PC-9 (cell line): ENCODE results near the gene SPIB. TPM values are rescaled to one million over a fixed set of nuclear protein-coding genes. Genes with fewer than 3 reads are reported as not detected.

Source experiments
- BruUV-seq: library from RNA; stranded (reverse); fragments of 400-500 nt; replicated peaks from 2 replicates; lab custom pipeline; 2021; lab: Mats Ljungman, UMichigan
- CTCF ChIA-PET: fragments of 300-600 bp; sonication (Branson Sonifier 250); formaldehyde crosslinking; loops from one replicate; lab custom pipeline; 2022; ENCODE audit warnings: antibody characterized with exemption; lab: Charles Lee
- POLR2A ChIA-PET: fragments of 300-600 bp; sonication (Branson Sonifier 250); formaldehyde crosslinking; loops from one replicate; lab custom pipeline; 2022; ENCODE audit warnings: antibody characterized with exemption; ENCODE audit not compliant: unreplicated experiment; lab: Charles Lee
- DNase-seq, 2 experiments: peaks; one replicate each; pipeline versions ENCODE4 v3.0.0 to v3.0.0-alpha.2; 2015 to 2022; ENCODE audit warnings: mixed read lengths in 1 of 2
- H2AFZ ChIP-seq: fragments of 200-600 bp; sonication (generic); 2 replicates; pipeline ENCODE4 v1.8.1; 2017; ENCODE audit warnings: antibody characterized with exemption
- H3F3A ChIP-seq: fragments of 200-600 bp; sonication (generic); 2 replicates; pipeline ENCODE4 v1.8.1; 2017; ENCODE audit warnings: antibody characterized with exemption, mild to moderate bottlenecking, low read depth; ENCODE audit not compliant: insufficient read depth
- H3K27ac ChIP-seq: fragments of 200-600 bp; sonication (generic); 2 replicates; pipeline ENCODE4 v1.6.1; 2016; ENCODE audit warnings: mixed run types
- H3K27me3 ChIP-seq: fragments of 200-600 bp; sonication (generic); 2 replicates; pipeline ENCODE4 v1.6.1; 2016; ENCODE audit warnings: low read depth, mixed run types; ENCODE audit not compliant: insufficient read depth
- H3K36me3 ChIP-seq: fragments of 200-600 bp; sonication (generic); 2 replicates; pipeline ENCODE4 v1.6.1; 2016; ENCODE audit warnings: low read depth, mixed run types
- H3K4me1 ChIP-seq: fragments of 200-600 bp; sonication (generic); replicated peaks from 2 replicates; pipeline ENCODE4 v1.6.1; 2016; ENCODE audit warnings: mixed run types; ENCODE audit not compliant: insufficient read depth
- H3K4me2 ChIP-seq: fragments of 200-600 bp; sonication (generic); 2 replicates; pipeline ENCODE4 v1.6.1; 2017; ENCODE audit warnings: mixed run types
- H3K4me3 ChIP-seq: fragments of 200-600 bp; sonication (generic); 2 replicates; pipeline ENCODE4 v1.6.1; 2016; ENCODE audit warnings: mixed run types
- H3K79me2 ChIP-seq: fragments of 200-600 bp; sonication (generic); 2 replicates; pipeline ENCODE4 v1.6.1; 2017; ENCODE audit warnings: low read depth, mixed run types
- H3K9me2 ChIP-seq: fragments of 200-600 bp; sonication (generic); 2 replicates; pipeline ENCODE4 v1.8.1; 2017; ENCODE audit warnings: mild to moderate bottlenecking; ENCODE audit not compliant: insufficient read depth
- H3K9me3 ChIP-seq: fragments of 200-600 bp; sonication (generic); 2 replicates; pipeline ENCODE4 v1.8.1; 2016; ENCODE audit warnings: low read depth; ENCODE audit not compliant: insufficient read depth
- H4K20me1 ChIP-seq: fragments of 200-600 bp; sonication (generic); 2 replicates; pipeline ENCODE4 v1.8.1; 2017; ENCODE audit not compliant: insufficient read depth
- CTCF ChIP-seq: fragments of 200-600 bp; sonication (generic); conservative IDR thresholded peaks from 2 replicates; pipeline ENCODE4 v1.6.1; 2017; ENCODE audit warnings: mixed run types, antibody characterized with exemption, mild to moderate bottlenecking, moderate library complexity
- EZH2 ChIP-seq: fragments of 200-600 bp; sonication (generic); IDR thresholded peaks from 2 replicates; pipeline ENCODE4 v1.8.0; 2017; ENCODE audit warnings: antibody characterized with exemption, low read depth
- intact Hi-C: fragments of 100-400 bp; cut with micrococcal nuclease; formaldehyde crosslinking; loops from one replicate; pipeline ENCODE4 v1.10.0; 2022; ENCODE audit not compliant: unreplicated experiment
- total RNA-seq: library from RNA; stranded (reverse); gene quantifications from 2 replicates; pipeline ENCODE4 v1.2.3, GENCODE V29; 2021

SPIB gene
- total RNA-seq, 1 experiment from 2014 or later, result not detected

DNA sequence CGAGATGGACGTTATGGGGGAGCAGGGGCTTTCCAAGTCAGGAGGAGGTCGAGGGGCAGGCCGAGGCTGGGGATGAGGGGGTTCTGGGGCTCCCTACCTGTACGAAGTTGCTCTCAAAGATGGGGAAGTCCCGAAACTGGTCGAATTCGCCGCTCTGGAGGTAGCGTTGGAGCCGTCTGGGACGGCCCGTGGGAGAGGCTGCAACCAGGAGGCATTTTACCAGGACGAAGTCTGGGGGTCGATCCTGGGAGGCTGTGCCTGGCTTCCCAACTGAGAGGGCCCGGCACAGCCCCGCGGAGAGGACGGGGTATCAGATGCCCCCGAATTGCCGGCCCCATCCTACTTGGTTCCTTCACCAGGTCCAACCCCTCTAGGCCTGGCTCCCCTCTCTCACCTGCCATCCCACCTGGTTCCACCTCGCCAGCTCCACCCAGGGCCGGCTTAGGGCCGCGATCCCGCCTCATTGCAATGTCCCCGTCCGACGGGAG lies 57.0 kb downstream of the SPIB start:
- Histone ChIP-seq H3K4me3 (no peak overlapping the region), H3K9me2 (no peaks in the 10 kb centered on the region), H4K20me1 (peaks cover 27% of the 10 kb centered on the region), H3K79me2 (peaks cover 27% of the 10 kb centered on the region), H2AFZ (no peak overlapping the region), H3K27ac (no peak overlapping the region), H3K4me2 (no peak overlapping the region), H3K4me1 (peaks cover 8% of the 10 kb centered on the region), H3K27me3 (no peaks in the 10 kb centered on the region), H3F3A (peaks cover 22% of the 10 kb centered on the region), H3K9me3 (no peaks in the 10 kb centered on the region), H3K36me3 (no peaks in the 10 kb centered on the region)
- no TSS peak for BruUV-seq
- TF ChIP-seq CTCF (no peak), EZH2 (no peak)
- intact Hi-C loops, result loop anchor here (1.0 to 5.0 kb wide), 2 partner anchors 36 to 108 kb away; partner anchors contain the start of genes JOSD2 and NAPSA
- no peak for DNase-seq
- ChIA-PET POLR2A (interaction anchor here (0.8 kb wide), 1 partner anchor 473 kb away, joined by 17 read pairs; no protein-coding TSS in a partner anchor), CTCF (interaction anchor here (0.6 kb wide), 1 partner anchor 468 kb away, joined by 3 read pairs; no protein-coding TSS in a partner anchor)

DNA sequence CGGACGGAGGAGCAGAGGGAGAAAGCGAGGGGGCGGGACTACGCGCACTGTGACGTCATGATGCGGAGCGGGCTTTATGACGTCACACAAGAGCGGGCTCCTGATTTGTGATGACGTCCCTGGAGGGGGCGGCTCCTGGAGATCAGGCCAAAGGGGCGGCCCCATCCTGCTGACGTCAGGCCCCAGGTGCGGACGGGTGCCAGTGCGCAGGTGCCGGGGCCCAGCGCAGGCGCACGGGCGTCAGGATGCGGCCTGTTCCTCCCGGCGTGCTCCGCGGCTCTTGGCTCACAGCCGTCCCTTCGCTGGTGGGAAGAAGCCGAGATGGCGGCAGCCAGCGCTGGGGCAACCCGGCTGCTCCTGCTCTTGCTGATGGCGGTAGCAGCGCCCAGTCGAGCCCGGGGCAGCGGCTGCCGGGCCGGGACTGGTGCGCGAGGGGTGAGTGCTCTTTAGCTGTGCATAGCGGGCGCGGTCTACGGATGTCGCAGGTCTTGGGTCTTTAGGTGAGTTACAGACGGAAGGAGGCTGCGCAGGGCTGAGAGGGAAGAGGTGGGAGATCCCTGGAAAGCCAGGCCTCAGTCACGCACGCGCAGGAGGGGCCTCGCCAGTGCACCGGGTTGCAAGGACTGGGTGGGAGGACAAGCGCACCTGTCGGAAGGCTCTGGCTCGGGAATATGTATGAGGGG lies 57.6 kb downstream of the SPIB start, which contains the start of the genes EMC10 and GARIN5A:
EMC10 (plus strand) TSS at position 284 of the 683 bp plus-strand sequence; CDS start at position 322, 38 bp downstream.
GARIN5A (minus strand) TSS at position 625 of the 683 bp plus-strand sequence; CDS start at position 165, 460 bp downstream.
- Histone ChIP-seq H3K27ac (peak within 1 kb of the TSS; percentile 65), H3K9me2 (no peaks in the 10 kb centered on the region), H2AFZ (peak within 1 kb of the TSS; percentile 88), H3K36me3 (no peaks in the 10 kb centered on the region), H3K9me3 (no peaks in the 10 kb centered on the region), H3K4me1 (peaks cover 8% of the 10 kb centered on the region), H3K4me3 (peak within 1 kb of the TSS; percentile 72), H3K27me3 (no peaks in the 10 kb centered on the region), H4K20me1 (peaks cover 27% of the 10 kb centered on the region), H3F3A (peaks cover 20% of the 10 kb centered on the region), H3K79me2 (peaks cover 27% of the 10 kb centered on the region), H3K4me2 (peak within 1 kb of the TSS; percentile 85)
- TF ChIP-seq CTCF (no peak), EZH2 (no peak)
- intact Hi-C loops, result loop anchor here (1.0 to 5.0 kb wide), 2 partner anchors 35 to 109 kb away; partner anchors contain the start of genes JOSD2 and NAPSA
- ChIA-PET CTCF (interaction anchor here (0.6 kb wide), 1 partner anchor 467 kb away, joined by 3 read pairs; no protein-coding TSS in a partner anchor), POLR2A (interaction anchor here (0.8 kb wide), 1 partner anchor 474 kb away, joined by 17 read pairs; no protein-coding TSS in a partner anchor)
- BruUV-seq, result TSS peak; percentile 53
- peak; percentile 90 to 96 for DNase-seq

DNA sequence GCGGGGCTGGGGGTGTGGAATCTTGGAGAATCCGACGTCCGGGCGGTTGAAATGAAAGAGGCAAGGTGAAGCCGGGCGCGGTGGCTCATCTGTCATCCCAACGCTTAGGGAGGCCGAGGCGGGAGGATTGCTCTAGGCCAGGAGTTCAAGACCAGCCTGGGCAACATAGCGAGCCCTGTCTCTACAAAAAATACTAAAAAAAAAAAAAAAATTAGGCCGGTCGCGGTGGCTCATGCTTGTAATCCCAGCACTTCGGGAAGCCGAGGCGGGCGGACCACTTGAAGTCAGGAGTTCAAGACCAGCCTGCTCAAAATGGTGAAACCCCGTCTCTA lies 58.1 kb downstream of the SPIB start:
- Histone ChIP-seq H3K27ac (no peak overlapping the region), H3K9me3 (no peaks in the 10 kb centered on the region), H4K20me1 (peaks cover 27% of the 10 kb centered on the region), H3K9me2 (no peaks in the 10 kb centered on the region), H3K27me3 (no peaks in the 10 kb centered on the region), H3F3A (peaks cover 15% of the 10 kb centered on the region), H3K4me3 (peak overlapping the region; percentile 72), H2AFZ (0 out of 2 replicates have a peak overlapping the region, but pooled peaks have one; percentile 88), H3K79me2 (peaks cover 27% of the 10 kb centered on the region), H3K36me3 (no peaks in the 10 kb centered on the region), H3K4me1 (peaks cover 8% of the 10 kb centered on the region), H3K4me2 (peak overlapping the region; percentile 85)
- TSS peak; percentile 59 for BruUV-seq
- TF ChIP-seq CTCF, result no peak
- TF ChIP-seq EZH2, result no peak
- CTCF ChIA-PET, result no interaction called here
- POLR2A ChIA-PET, result interaction anchor here (0.8 kb wide), 1 partner anchor 474 kb away, joined by 17 read pairs; no protein-coding TSS in a partner anchor
- intact Hi-C loops, result loop anchor here (1.0 to 5.0 kb wide), 2 partner anchors 34 to 110 kb away; partner anchors contain the start of genes JOSD2 and NAPSA
- DNase-seq, result no peak
